ENCODE data around the gene TRPM5.
A peak's percentile ranks its signal among the peaks of the same experiment; 100 is the strongest.

TRPM5 gene

DNA sequence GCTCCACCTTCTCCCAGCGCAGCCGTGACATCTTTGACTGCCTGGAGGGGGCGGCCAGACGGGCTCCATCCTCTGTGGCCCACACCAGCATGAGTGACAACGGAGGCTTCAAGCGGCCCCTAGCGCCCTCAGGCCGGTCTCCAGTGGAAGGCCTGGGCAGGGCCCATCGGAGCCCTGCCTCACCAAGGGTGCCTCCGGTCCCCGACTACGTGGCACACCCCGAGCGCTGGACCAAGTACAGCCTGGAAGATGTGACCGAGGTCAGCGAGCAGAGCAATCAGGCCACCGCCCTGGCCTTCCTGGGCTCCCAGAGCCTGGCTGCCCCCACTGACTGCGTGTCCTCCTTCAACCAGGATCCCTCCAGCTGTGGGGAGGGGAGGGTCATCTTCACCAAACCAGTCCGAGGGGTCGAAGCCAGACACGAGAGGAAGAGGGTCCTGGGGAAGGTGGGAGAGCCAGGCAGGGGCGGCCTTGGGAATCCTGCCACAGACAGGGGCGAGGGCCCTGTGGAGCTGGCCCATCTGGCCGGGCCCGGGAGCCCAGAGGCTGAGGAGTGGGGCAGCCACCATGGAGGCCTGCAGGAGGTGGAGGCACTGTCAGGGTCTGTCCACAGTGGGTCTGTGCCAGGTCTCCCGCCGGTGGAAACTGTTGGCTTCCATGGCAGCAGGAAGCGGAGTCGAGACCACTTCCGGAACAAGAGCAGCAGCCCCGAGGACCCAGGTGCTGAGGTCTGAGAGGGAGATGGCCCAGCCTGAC, 41.2 kb downstream of the TRPM5 start:
- DNase-seq, result no peak

DNA sequence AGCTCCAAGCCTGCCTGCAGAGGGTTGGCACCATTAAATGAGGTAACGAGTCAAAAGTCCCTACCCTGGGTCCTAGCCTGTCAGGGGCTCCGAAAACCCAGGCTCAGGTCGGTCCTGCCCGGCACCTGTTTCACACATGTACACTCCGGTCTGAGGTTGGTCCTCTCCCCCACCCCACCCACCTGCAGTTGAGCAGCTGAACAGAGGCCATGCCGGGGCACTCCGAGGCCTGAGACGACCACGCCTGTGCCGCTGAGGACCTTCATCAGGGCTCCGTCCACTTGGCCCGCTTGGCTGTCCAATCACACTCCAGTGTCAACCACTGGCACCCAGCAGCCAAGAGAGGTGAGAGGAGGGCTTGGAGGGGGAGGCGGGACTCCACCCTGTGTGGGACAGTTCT, 42.2 kb downstream of the TRPM5 start:
- DNase-seq, result no peak

- no peak for DNase-seq
Measured at GRCh38 chr11:2401436-2401984, 42.8 kb downstream of the TRPM5 start.

DNA sequence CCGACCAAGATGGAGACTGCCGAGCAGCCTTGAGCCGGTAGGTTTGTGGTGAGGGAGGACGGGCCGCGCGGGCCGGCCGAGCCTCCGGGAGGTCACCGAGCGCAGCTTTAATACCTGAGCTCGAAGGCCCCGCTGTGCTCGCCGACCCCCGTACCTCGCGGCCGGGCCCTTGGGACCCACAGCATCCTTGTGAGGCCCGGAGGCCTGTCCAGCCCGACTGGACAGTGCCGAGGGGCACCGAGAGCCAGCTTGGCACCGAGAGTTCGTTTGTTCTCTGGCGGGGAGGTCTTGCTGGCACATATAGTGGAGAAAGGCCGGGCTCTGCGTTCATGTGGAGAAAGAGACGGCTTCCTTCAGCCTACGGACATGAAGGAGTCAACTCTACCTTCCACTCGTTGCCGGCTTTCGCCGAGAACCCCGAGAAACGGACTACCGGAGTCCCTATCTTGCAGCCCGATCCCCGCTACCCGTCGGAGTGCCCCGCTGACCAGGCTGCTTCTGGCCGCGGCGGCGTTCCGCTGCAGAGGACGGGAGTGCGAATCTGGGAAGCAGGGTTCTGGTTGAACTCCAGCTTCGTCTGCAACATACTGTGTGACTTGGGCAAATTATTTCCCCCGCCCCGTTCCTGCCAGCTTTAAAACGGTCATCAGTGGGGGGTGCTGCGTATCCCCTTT, 43.4 kb downstream of the TRPM5 start:
- DNase-seq, result no peak

GRCh38 chr11:2400069-2400761, 44.1 kb downstream of the TRPM5 start, which contains the start of gene TSSC4:
Gene TSSC4 (plus strand): TSS chr11:2400750. CDS start chr11:2402634, 1,884 bp downstream.
- peak; percentile 99 for DNase-seq

- peak; percentile 32 for DNase-seq
Measured at GRCh38 chr11:2399488-2400068, 44.7 kb downstream of the TRPM5 start.

DNA sequence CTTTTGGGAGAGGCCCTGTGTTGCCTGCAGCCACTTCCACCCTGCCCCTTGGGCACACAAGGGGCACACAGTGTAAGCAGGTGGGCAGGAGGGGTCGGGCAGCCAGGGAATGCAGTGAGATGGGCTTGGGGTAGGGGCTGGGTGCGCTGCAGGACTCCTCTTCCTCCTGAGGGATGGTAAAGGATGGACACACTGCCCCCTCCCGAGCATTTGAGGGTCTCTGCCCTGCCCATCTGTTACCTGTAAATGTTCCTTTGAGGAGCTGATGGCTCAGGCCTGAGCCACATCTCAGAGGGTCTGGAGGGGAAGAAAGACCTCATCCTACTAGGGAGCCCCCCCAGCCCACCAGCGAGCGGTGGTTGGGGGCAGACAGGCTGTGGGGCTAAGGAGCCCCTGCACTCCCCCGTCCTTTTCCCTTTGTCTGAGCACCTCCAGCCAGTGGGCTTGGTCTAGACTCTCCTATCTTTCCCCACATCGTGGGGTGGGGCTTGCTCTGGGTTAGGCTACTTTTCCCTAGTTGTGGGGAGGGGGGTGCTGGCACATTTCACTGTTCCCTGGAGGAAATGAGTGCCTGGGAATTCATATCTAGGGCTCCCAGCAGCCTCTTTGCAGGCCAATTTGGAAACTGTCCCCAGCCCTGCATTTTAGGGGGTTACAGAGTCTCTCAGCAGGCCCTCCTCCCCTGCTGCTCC, 45.5 kb downstream of the TRPM5 start:
- no peak for DNase-seq

GRCh38 chr11:2397005-2397404, 47.3 kb downstream of the TRPM5 start:
- DNase-seq, result no peak

- no peak for DNase-seq
Measured at GRCh38 chr11:2396471-2396870, 47.8 kb downstream of the TRPM5 start.

DNA sequence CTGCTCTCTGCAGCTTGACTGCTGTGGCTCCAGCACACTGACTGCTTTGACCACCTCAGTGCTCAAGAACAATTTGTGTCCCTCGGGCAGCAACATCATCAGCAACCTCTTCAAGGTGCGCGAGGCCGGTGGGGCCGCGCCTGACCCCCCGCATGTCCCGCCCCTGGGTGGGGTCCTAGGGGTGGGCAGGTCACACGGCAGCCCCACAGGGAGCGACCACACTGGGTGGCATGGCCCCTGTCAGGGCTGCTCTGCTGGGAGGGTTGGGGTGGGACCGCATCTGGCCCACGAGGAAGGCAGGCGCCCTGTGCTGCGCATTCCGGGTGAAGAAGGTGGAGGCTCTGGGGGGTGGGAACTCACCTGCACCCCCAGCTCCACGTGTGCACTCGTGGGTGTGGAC, 48.5 kb downstream of the TRPM5 start:
- DNase-seq, result no peak

DNA sequence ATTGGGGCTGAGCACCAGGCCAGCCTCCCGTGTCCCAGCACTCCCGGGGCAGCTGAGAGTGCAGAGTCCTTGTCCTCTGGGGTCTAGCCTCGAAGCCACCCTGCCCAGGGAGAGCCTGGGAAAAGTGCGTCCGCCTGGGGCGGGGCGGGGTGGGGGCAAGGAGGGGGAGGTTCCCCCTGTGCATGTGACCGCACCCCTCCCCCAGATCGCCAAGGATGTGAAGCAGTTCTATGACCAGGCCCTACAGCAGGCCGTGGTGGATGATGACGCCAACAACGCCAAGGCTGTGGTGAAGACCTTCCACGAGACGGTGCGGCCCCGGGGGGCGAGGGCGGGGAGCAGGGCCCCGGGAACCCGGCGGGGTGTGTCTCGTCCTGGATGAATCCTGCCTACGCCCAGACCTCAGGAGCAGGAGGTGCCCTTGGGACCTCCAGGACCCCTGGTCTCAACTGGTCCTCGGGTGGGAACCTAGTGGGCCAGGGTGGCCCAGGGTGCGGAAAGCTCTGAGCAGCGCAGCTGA, 49.0 kb downstream of the TRPM5 start:
- DNase-seq, result no peak

DNA sequence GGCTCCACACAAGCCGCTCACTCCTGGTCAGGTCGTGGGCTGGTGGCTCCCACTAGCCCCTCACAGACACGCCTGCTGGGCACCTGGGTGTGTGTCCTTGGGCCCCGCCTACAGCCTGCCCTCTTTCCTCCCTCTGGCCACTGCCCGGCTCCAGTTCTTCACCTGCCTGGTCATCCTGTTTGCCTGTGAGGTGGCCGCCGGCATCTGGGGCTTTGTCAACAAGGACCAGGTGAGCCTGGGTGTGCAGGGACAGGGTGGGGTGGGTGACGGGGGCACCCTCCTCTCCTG, 49.6 kb downstream of the TRPM5 start:
- DNase-seq, result no peak

All from activated CD4-positive, alpha-beta T cell treated with anti-CD3 and anti-CD28 coated beads, Interleukin-2, amount 50 U/mL, for 1 hour (primary cell).